AG08395 (cell line): ENCODE results near the gene ANKS4B.
"Not testable (repeated sequence)": the region's sequence is repeated elsewhere in the genome, so short reads cannot be mapped to it uniquely, and the experiment has no call there.

ENCODE experiments used
- DNase-seq: peaks from one replicate; pipeline ENCODE4 v3.0.0; 2012; ENCODE audit warnings: mixed read lengths, low spot score

Gene ANKS4B

GRCh38 chr16:21289789-21290188 is 56.3 kb downstream of the ANKS4B start:
- DNase-seq, result not testable (repeated sequence)

- DNase-seq, result peak; percentile 97
Observed at GRCh38 chr16:21300309-21301167, 67.0 kb downstream of the ANKS4B start.

DNA sequence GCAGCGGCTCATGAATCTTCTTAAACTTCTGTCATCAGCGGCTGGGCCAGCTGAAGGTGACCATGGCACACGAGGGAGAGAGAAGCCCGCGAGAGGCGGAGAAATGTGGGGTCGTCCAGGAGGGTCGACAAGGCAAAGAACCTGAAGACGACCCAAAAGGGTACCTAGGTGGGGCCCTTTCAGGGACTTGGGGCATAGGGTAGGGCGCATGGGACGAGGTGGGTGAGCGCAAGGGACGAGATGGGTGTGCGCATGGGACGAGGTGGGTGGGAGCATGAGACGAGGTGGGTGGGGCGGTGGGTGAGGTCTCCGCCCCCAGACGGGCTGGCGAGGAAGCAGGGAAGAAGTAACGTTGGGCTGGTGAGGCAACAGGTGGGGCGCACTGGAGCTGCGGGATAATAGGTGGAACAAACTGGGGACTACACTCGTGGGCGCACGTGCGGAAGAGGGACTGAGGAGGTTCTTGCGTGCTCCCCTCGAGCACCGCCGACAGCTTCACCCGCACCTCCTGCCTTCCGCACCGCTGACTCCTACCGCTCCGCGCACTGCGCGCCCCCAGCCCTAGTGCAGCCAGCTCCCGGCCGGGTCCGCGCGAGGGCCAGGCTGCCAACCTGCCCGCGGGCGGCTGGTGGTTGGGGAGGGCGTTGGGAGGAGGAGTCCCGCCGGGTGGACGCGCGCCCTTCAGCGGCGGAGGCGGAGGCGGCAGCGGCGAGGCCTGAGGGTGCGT is 67.8 kb downstream of the ANKS4B start:
- peak; percentile 69 for DNase-seq

GRCh38 chr16:21301895-21302291 is 68.4 kb downstream of the ANKS4B start:
- no peak for DNase-seq

DNA sequence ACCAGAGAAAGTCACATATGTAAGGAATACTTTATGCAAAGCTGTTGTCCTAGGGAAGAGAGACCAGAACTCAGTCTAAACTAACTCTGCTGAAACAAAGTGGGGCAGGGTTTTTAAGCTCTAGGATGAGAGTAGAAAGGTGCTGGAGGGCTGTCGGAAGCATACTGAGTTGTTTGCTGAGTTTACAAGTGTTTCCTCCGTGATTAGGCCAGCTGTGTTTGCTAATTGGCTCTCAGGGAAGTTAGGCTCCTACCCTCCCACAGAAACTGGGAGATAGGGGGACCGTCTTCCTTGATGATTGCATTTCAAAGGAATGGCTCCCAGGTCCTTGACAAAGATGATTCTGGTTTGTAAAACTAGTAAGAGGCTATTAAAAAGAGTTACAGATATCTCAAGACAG is 69.0 kb downstream of the ANKS4B start:
- DNase-seq, result no peak

- DNase-seq, result peak; percentile 57
Observed at GRCh38 chr16:21302898-21303528, 69.5 kb downstream of the ANKS4B start.
